ENCODE measurements around the gene NCS1. TPM values are rescaled to one million over a fixed set of nuclear protein-coding genes. Genes with fewer than 3 reads are reported as not detected.

NCS1 gene
- 20.3 and 24.1 TPM in 2 replicates for total RNA-seq

DNA sequence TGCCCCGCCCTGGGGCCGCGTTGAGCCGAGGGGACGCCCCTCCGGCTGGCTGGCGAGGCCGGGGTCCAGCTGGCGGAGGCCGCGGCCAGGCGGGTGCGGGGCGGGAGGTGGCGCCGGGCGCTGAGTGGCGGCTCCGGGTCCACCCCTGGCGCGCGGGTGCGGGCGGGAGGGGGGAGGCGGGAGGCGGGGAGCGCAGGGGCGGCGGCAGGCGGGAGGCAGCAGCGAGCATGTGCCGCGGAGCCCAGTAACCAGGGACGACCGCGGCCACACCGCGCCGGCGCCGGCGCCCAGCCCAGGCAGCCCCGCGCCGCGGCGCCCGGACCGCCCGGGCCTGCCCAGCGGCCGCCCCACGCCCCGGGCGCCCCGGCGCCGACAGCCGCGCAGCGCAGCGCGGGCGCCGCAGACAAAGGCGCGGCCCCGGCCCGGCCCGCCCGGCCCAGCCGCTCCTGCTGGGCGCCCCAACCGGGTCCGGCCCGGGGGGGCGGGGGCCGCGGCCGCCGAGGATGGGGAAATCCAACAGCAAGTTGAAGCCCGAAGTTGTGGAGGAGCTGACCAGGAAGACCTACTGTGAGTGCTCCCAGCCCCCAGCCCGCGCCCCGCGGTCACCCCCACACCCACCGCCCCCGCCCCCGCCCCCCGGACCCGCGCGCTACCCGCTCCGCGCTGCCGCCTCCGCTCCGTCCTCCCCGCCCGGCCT is at the start of gene NCS1:
Gene NCS1, plus strand, starts transcription at position 244 of the 697 bp plus-strand sequence. Its CDS starts 260 bp downstream, at position 504.

DNA sequence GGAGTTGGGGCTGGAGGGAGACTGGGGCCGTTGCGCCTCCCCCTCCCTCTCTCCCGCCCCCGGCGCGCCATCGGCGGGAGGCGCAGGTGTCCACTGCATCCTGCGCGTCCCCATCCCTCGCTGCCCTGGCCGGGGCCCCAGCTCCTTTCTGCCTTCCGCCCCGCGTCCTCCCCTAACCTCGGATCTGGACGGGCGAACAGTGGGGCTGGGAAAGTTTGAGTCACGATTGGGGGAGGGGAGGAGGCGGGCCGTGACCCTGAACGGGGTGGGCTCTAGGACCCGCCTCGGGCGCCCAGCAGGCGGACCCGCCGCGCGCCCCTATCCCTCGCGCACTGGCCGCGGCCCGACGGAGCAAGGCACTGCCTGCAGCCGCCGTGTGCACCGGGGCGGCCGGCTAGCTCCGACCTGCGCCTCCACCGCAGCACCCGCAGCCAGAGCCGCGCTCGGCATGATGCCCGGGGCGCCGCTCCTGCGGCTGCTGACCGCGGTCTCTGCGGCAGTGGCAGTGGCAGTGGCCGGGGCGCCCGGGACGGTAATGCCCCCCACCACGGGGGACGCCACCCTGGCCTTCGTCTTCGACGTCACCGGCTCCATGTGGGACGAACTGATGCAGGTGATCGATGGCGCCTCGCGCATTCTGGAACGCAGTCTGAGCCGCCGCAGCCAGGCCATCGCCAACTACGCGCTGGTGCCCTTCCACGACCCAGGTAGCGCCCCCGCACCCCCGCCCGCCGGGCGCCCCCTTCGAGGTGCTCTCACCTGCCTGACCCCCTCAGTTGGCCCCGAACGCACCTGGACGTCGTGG is 93.4 kb downstream of the NCS1 start, which contains the start of gene HMCN2:
Gene HMCN2, plus strand, starts transcription at position 330 of the 805 bp plus-strand sequence. Its CDS starts 119 bp downstream, at position 449.

Other genes with a start within 250 kb of the NCS1 start
- 21.3 and 31.7 TPM in 2 replicates for gene FNBP1, start 129.2 kb upstream of the NCS1 start, total RNA-seq
- gene GPR107, start 118.5 kb upstream of the NCS1 start, total RNA-seq = 22.1 and 24.3 TPM in 2 replicates
- under 0.01 TPM in 1 of 2 replicates, not detected in the other for gene HMCN2, start 93.4 kb downstream of the NCS1 start, total RNA-seq